Activated CD8-positive, alpha-beta memory T cell treated with anti-CD3 and anti-CD28 coated beads, Interleukin-2, amount 50 U/mL, for 1 hour (primary cell): ENCODE results near the gene RPS26.
A peak's percentile ranks its signal among the peaks of the same experiment; 100 is the strongest.
"Not testable (repeated sequence)": the region's sequence is repeated elsewhere in the genome, so short reads cannot be mapped to it uniquely, and the experiment has no call there.

Experiments
- DNase-seq: peaks from one replicate; pipeline ENCODE4 v3.0.0-alpha.2; 2020; ENCODE audit errors: extremely low read depth

RPS26 gene

DNA sequence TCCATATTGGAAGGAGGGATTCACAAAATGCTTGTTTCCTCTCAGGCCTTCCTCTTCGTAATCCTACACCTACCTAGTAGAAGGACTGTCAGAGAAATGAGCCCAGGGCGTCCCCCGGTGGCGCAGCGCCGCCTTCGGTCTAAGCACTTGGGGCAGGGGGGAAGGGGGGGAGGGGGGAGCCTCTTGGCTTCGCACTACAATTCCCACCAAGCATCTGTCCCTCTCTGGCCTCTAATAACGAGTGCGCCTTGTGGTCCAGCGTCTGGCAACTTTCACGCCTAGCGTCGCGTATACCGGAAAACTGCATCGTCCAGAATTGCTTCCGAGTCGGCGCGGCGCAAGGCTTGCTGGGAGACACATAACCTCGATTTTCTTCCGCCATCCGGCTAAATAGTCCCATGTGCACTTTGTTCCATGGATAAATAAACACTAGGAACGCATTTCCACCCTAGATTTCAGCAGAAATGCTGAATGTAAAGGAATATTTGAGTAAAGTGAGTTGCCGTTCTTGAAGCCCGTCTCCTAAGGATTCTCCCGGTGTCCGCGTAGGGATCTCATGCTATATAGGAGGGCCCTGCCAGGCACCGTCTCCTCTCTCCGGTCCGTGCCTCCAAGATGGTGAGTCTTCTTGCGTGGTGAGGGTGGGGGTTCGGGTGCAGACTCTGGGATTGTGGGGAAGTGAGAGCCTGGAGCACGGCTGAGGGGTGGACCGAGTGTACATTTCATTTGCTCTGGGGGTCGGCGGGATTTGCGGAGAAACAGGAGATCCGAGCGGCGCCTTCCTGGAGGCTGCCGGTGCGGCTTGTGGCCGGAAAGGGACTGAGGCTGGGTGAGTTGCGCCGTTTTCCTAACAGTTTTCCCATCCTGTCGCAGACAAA lies at the start of gene RPS26:
TSS of gene RPS26 (plus strand) at position 367 of the 878 bp plus-strand sequence. CDS start at position 616, 249 bp downstream.
- peak; percentile 93 for DNase-seq

DNA sequence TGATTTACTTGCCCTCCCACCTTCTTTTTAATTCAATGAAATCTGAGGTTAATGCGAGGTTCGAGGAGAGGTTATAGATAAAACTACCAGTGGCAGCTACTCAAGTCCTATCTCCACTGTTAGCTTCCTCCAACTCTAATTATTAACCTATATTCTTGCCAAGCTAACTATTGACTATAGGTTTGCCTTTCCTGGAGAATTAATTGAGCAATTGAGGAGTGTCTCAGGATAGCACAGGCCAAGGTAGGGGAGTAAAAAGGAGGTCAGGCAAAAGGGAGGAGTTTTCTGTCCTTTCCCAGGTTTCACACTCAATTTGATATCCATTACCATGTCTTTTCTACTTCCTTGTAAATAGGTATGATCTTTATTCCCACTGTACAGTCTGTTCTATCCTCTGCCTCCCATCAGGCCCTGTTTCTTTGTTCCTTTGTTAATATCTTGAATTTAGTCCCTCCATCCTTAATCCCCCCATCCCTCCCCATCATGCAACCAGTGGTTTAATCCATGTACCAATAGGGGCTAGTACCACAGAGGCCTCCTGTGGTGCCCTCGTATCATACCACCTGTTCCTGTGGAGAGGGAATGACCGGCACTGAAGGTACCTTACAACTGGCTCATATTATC lies 48.4 kb upstream of the RPS26 start:
- no peak for DNase-seq

- DNase-seq: no peak
Observed at GRCh38 chr12:55995366-55995765, 46.4 kb upstream of the RPS26 start.

- no peak for DNase-seq
Observed at GRCh38 chr12:55996201-55996714, 45.5 kb upstream of the RPS26 start.

DNA sequence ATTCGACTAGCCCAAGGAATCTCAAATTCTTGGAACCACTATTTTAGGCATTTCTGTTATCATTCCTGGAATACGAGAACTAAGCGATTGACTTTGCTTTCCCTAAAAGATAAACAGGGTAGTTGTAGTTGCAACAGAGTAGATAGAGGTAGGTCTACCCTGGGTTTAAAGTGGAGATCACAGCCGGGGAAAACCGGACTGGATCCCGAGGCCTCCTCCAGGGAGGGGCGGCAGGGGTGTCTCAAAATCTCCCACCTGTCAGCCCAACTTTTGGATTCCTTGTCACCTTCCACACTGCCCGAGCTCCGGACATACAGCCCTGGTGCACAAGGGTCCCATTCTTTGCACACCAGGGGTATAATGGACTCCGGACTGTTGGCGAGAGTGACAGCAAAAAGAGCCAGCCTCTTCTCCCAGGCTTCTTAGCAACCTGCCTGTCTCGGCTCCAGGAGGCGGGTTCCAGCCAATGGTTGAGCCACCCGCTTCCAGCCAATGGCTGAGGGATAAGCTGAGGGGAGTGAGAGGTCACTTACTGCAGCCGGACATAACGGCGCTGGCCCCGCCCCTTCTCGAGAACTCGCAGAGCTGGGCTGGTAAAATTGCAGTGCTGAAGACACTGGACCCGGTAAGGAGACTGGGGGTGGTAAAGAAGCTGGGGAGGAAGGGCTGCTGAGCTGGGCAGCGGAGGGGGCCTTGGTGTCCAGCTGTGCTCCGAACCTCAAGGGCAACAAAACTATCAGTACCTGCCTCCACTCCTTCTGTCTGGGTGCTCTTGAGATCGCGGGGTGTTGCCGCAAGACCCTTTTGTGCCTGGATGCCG lies 44.8 kb upstream of the RPS26 start, which contains the start of gene SUOX:
TSS of gene SUOX (plus strand) at position 562 of the 820 bp plus-strand sequence. CDS start 4,946 bp downstream, outside the sequence.
- DNase-seq: no peak

DNA sequence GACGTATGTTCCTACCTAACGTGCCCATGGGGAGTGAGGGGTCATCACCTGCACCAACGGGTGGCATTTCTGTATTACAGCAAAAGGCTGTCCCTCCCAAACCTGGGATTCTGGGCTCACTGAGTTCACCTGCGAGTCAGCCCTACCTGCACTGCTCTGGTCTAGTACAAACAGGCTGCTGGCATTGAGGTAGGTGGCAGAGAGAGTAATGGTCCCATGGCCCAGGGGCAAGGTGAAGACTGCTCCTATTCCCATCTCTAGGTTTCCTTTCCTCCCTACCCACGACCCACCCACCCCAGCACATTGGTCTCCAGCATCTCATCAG lies 44.2 kb upstream of the RPS26 start:
- DNase-seq: no peak

DNA sequence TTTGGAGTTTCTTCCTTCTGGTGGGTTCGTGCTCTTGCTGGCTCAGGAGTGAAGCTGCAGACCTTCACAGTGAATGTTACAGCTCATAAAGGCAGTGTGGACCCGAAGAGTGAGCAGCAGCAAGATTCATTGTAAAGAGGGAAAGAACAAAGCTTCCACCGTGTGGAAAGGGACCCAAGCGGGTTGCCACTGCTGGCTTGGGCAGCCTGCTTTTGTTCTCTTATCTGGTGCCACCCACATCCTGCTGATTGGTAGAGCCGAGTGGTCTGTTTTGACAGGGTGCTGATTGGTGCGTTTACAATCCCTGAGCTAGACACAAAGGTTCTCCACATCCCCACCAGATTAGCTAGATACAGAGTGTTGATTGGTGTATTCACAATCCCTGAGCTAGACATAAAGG lies 42.2 kb upstream of the RPS26 start:
- DNase-seq: not testable (repeated sequence)

GRCh38 chr12:55999999-56000540 lies 41.6 kb upstream of the RPS26 start:
- DNase-seq: not testable (repeated sequence)

DNA sequence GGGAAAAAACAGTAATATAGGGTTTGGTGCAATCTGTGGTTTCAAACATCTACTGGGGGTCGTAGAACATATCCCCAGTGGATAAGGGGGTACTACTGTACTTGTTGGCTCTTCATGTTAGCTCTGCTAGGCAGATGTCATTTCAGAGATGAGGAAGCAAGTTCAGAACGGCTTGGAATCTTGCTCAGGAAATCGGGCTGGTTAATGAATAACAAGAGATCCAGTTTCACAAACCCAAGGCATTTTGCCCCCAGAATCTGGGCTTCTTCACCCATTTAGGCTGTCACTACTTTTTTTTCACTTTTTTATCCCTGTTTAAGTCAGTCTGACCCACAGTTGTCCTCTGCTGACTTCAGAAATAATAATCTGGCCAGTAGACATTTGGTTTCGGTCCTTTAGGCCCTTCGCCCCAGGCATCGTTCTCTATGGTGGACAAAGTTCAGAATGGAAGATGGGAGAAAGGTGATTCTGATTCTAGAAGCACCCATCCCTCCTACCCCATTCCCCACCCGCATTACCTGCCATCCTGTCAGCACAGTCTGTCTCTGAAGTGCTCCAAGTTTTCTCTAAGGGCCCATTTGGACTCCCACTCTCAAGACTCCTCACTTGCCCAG lies 40.1 kb upstream of the RPS26 start:
- no peak for DNase-seq

DNA sequence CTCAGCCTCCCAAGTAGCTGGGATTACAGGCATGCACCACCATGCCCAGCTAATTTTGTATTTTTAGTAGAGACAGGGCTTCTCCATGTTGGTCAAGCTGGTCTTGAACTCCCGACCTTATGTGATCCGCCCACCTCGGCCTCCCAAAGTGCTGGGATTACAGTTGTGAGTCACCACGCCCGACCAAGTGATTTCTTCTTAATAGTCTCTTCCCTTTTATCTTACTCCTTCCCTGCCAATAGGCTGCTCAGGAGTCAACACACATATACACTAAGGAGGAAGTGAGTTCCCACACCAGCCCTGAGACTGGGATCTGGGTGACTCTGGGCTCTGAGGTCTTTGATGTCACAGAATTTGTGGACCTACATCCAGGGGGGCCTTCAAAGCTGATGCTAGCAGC lies 38.3 kb upstream of the RPS26 start:
- not testable (repeated sequence) for DNase-seq

DNA sequence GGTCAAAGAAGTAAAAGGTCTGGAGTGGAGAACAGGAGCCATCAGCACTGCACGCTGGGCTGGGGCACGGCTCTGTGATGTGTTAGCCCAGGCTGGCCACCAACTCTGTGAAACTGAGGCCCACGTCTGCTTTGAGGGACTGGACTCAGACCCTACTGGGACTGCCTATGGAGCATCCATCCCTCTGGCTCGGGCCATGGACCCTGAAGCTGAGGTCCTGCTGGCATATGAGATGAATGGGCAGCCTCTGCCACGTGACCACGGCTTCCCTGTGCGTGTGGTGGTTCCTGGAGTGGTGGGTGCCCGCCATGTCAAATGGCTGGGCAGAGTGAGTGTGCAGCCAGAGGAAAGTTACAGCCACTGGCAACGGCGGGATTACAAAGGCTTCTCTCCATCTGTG lies 37.5 kb upstream of the RPS26 start:
- DNase-seq: no peak

DNA sequence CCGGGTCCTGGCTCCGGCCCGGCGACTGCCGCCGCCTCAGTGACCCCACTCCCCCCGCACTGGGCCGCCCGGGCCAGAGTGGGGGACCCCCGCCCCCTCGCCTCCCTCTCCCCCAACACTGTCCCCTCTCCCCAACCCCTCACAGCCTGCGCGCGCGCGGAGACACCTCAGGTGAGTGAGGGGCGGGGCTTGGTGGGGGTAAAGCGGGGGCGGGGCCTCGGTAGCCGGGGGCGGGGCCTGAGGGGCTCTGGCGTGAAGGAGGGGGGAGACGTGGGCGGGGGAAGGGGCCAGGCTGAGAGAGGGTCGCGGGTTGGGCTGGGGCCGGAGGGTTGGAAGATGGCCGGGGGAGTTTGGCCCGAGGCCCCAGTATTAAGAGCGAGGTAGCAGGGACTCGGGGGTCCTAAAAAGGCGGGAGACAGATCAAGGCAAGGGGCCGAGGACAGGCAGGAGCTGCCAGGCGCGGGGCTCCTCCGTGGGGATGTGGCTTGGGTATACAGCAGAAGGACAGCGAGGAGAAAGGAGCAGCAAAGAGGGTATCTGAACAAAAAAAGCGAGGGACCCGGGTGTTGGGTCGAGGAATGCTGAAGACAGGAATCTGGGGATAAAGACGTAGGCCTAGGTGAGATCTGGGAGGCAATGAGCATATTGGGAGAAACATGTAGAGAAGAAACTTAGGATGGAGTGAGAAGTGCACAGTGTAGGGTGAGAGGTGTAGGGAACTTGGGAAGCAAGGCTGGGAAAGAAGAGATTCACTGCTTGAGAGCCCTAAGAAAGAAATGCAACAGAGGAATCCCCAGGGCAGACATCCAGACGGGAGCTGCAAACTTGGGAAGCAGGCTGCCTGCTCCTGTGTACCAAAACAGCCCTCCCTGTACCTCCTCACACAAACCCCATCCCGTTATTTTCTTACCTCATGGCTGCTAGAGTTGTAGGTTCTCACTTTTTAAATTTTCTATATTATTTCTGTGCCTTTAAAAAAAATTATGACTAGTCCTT lies 33.9 kb upstream of the RPS26 start:
- DNase-seq: no peak

GRCh38 chr12:56010111-56010570 lies 31.6 kb upstream of the RPS26 start:
- no peak for DNase-seq

DNA sequence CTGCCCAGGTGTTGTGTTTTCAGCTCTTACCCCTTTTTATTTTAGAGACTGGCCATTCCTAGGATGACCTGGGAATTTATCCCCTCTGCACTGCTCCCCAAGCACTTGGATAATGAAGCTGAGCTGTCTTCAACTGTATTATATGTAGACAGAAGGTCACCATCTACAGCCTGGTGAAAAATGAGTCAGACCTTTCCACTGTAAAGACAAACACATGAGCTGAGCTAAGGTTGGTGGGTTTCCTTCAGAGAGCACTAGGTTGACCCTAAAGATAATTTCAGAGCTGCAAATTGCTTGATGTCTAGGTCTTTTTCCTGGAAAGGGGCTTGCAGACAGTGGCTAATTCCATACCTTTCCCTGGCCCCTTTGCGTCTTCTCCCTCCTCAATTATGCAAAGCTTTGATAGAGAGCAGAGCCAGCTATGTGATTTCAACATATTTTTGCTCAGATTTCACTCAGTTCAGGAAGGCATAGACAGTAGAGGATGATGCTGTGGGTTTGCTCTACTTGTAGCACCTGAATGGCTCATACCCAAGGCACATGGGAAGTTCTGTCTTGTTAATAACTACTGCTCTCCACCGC lies 30.1 kb upstream of the RPS26 start:
- no peak for DNase-seq

DNA sequence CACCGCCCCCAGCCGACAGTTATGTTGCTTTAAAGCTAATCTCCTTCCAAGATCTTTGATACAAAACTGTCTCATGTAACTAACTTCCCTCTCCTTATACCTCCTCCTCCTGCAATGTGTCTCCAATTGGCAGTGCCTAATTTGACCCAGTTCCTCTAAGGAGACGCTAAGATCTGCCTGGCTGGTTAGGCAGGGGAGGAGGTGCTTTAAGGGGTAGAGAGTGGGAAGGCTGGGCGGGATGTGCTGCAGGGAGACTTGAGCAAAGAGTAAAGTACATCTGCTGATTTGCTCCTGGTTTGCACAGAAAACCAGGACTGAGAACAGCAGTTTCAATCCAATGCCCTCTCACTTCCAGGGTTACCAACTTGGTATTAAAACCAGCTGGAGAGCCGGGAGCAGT lies 28.2 kb upstream of the RPS26 start:
- no peak for DNase-seq

DNA sequence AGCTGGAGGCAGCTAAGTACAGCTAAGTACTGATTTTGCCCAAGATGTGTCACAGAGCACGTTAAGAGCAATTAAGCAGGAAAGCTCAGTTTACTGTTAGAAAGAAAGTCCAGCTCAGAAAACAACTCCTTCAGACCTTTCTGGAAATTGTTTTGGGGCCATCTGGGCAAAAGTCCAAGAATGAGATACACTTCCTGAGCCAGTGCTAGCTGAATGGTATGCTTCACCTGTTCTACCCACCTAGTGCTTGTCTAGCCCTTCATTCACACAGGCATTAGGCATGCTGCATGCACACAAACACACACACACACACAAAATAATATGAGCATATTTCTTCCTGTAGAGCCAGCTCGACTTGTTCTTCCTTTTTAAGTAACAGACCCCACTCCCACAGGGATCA lies 27.5 kb upstream of the RPS26 start:
- DNase-seq: no peak

DNA sequence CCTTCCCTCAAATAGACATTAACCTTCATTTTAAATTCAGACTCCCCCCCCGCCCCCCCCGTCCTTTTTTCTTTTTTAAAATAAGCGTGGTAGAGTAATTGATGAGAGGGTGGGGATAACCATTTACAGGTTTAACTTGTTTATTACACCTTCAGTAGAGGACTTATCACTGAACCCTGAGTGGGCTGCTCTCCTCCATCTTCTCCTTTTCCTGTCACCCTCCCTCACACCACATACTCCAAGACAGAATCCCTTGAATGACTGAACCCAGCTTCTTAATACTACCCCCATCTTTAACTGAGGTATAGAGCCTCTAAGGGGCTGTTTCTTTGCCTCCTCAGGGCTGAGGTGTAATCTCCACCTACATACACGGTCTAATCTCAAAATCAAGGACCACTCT lies 24.5 kb upstream of the RPS26 start:
- no peak for DNase-seq

DNA sequence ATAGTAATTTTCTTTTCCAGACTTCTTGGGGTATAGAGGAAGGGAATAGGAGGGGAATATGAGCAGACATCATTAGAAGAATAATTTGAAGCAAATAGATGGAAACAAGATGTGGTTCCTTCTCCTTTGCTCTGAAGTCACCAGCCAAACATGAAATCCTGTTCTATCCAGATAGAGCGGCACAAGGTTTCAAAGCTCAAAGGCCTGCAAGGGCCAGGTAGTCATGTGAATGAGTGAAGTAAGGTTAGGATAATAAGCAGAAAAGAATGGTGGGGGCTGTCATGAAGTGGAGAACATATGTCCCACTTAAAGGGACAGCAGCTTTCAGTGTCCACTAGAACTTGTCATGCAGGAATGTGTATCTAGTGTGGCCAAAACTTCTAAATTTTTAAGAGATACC lies 23.4 kb upstream of the RPS26 start:
- DNase-seq: no peak

DNA sequence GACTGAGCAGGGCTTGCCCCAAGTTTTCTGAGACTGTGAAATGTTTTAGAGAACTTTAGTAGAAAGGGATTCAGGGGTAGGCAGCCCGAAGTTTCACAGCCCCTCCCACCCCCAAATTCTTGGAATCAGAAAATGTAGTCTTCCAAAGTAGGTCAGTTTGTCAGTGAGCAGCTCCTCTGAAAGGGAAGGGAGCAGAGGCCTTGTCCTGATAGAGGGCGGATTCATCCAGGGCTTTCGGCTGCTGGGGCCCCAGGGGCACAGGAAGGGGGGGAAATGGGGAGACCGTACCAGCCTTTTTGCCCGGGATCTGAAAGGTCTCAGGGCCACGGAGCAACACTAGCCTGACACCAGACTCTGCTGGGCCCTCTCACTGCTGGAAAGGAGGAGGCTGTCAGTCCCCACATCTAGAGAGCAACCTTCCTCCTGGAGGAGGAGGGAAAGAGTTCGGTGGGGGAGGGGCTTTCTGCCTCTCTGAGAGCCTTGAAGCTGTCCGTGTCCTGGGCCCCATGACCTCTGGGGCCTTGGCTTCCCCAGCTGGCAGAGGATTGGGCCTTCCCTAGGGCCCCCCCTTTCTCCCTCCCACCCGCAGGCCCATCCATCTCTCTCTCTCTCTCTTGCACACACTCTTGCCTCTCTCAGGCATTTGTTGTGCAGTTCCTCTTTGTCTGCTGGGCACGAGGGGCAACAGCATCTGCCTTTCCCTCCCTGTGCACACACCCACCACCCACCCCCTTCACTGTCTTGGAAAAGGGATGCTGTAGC lies 21.1 kb upstream of the RPS26 start, which contains the start of gene IKZF4:
TSS of gene IKZF4 (plus strand) at position 621 of the 762 bp plus-strand sequence. CDS start 451 bp downstream, outside the sequence.
- no peak for DNase-seq
